ENCODE measurements around the gene USP2.
"Not testable (repeated sequence)": the region's sequence is repeated elsewhere in the genome, so short reads cannot be mapped to it uniquely, and the experiment has no call there.

USP2 gene

DNA sequence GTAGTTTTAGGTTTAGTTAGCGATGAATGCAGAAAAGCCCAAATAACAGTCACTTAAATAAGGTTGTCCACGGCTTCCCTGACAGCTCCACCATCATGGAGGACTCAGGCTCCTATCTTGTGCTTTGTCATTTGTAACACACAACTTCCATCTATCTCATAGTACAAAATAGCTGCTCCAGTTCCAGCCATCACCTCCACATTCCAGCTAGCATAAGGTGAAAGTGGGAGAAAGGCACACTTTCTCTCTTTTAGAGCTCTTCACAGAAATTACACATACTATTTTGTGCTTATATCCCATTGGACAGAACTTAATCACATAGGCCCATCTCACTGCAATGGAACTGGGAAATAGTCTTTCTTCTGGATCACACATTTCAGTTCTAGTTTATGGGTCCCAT, 32.8 kb upstream of the USP2 start:
- FAIRE-seq: no peak

DNA sequence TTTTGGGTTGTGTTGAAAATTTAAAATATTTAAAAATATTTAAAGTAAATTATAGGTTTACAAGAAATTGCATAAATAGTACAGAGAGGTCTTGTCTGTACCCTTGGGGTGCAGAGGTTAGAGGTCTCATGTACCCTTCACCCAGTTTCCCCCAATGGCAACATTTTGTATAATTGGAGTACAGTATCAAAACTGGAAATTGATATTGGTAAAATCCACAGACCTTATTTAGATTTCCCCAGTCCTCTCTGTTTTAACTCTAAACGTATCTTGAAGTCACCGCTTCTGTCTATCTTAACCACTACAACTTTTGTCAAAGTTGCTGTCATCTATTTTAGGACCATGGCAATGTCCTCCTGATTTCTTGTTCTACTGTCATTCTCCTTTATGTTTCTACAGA, 30.6 kb upstream of the USP2 start:
- no peak for FAIRE-seq

DNA sequence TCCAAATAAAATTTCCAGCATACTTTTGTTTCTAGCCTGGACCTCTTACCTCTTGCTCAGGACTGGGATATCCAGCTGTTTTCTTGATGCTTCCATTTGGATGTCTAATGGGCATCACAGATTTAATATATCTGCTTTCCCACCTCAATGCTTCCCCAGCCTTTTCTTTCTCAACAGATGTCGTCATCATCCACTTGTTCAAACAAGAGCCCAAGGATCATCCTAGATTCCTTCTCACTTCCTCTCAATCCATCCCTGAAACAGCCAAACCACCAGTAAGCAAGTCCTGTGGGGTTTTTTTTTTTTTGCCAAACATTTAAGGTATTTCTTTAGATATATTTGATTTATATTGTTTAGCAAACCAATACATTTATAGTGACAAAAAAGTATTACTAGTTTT, 29.0 kb upstream of the USP2 start:
- FAIRE-seq: no peak

DNA sequence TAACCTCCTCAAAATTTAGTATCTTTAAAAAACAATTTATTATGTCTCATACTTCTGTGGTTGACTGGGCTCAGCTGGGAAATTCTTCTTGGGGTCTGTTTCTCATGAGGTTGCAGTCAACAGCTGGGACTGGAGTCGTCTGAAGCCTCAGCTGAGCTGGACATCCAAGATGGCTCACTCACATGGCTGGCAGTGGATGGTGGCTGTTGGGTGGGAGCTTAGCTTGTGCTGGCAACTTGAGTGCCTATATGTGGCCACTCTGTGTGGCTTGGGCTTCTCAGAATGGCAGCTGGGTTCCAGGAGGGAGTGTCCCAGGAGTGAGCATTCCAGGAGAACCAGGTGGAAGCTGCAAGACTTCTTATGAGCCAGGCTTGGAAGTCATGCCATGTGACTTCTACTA, 28.2 kb upstream of the USP2 start:
- no peak for FAIRE-seq

DNA sequence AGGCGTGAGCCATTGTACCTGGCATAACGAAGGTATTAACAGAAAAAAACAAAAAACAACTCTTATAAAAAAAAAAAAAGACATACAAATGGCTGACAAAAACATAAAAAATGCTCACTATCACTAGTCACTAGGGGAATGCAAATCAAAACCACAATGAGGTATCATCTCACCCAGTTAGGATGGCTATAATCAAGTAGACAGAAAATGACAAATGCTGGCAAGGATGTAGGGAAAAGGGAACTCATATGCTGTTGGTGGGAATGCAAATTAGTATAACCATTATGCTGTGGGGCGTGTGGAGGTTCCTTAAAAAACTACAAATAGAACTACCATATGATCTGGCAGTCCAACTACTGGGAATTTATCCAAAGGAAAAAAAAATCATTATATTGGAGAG, 24.5 kb upstream of the USP2 start:
- FAIRE-seq: no peak

DNA sequence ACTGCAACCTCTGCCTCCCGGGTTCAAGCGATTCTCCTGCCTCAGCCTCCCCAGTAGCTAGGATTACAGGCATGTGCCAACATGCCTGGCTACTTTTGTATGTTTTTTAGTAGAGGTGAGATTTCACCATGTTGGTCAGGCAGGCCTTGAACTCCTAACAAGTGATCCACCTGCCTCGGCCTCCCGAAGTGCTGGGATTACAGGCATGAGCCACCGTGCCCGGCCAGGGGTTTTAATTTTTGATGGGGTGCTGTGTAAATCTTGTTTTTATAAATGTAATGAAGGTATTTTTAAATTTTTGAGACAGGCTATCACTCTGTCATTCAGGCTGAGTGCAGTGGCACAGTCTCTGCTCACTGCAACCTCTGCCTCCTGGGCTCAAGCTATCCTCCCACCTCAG, 24.0 kb upstream of the USP2 start:
- not testable (repeated sequence) for FAIRE-seq

DNA sequence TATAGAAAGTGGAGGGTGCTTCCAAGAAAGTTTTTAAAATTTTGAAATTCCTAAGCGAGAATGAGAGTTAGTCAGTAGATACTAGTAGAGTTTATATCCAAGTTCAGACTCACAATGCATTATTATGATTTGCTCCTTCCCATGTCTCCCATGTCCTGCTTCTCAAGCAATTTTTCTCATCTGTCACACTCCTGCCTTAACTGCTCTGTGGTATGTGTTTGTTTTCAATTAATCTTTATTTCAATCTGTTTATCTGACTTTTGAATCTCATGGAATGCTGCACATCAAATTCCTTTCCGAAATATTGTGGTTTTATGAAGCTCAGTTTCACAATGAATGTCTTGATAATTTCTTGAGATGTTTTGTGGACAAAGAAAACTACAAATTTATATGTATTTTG, 23.4 kb upstream of the USP2 start:
- FAIRE-seq: no peak

DNA sequence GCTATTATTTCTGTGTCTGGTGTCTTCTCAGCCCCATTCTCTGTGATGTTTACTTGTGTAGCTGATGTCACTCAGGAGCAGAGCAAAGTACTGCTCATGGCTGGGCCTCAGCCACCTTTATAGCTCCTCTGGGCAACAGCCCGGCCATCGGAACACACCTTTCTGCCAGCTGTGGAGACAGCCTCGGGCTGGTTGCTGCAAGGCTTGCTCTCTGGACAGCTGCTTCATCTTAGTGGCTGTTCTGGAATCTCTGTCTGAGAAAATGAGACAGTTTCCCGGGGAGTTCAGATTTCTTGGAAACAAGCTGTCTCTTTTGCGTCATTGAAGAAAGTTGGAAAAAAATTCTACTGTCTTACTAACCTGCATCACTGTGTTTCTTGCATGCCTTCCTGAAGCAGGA, 21.5 kb upstream of the USP2 start:
- no peak for FAIRE-seq

DNA sequence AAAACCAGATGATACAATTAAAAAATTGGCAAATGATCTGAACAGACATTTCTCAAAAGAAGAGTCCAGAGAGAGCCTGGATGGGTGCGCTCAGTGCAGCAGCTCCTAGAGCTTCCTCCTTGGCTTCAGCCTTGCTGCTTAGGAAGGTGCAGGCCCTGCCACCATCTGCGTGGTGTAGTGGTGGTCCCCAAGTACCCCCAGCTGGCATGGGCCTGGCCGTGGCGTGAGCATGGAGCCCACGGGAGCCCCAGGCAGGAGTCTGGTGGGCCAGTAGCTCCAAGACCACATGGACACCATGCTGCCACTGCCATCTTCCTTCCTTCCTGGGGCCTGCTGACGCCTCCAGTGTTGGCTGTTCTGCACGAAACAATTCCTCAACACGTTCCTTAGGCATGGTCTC, 21.0 kb upstream of the USP2 start:
- no peak for FAIRE-seq

DNA sequence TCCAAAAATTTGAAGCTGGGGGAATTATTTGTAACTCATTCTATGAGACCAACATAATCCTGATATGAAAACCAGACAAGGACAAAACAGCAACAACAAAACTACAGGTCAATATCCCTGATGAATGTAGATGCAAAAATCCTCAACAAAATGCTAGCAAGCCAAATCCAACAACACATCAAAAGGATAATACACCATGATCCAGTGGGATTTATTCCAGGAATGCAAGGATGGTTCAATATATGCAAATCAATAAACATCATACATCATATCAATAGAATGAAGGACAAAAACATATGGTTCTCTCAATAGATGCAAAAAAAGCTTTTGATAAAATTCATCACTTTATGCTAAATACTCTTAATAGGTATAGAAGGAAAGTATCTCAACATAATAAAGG, 19.4 kb upstream of the USP2 start:
- FAIRE-seq: no peak

DNA sequence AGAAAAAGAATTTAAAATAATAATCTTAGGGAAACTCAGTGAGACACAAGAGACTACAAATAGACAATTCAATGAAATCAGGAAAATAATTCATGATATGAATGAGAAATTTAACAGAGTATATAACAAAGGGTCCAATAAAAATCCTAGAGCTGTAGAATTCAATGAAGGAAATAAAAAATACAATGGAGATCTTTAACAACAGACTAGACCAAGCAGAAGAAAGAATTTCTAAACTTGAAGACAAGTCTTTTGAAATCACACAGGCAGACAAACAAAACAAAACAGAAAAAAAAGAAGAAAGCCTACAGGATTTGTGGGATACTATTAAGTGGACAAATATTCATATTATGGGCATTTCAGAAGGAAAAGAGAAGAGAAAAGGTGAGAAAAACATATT, 16.2 kb upstream of the USP2 start:
- FAIRE-seq: peak; percentile 24

DNA sequence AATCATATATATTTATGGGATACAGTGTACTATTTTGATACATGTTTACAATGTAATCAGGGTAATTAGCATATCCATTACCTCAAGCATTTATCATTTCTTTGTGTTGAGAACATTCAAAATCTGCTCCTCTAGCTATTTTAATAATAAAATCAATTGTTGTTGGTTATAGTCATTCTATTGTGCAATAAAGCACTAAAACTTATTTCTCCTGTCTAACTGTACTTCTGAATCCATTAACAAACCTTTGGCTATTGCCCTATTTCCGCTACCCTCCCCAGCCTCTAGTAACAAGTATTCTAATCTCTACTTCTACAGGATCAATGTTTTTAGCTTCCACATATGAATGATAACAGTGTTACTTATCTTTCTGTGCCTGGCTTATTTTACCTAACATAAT, 15.3 kb upstream of the USP2 start:
- FAIRE-seq: no peak

DNA sequence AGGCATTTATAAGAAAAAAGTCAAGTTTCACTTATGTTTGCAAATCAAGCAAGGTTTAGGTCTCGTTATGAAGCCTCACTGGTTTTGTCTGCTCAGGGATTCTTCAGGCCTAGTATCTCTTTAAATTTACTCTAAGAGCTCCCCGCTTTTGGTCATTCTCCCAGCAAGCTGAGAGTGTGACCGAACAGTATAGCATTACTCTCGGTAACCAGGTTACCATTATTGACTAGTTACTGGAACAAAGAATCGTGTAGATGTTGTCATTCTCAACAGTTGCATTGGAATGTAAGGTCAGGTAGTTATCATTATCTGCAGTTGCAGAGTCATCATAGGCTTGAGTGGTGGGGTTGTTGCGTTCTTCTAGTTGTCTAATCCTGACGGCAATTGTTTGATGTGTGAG, 9.8 kb upstream of the USP2 start:
- no peak for FAIRE-seq

DNA sequence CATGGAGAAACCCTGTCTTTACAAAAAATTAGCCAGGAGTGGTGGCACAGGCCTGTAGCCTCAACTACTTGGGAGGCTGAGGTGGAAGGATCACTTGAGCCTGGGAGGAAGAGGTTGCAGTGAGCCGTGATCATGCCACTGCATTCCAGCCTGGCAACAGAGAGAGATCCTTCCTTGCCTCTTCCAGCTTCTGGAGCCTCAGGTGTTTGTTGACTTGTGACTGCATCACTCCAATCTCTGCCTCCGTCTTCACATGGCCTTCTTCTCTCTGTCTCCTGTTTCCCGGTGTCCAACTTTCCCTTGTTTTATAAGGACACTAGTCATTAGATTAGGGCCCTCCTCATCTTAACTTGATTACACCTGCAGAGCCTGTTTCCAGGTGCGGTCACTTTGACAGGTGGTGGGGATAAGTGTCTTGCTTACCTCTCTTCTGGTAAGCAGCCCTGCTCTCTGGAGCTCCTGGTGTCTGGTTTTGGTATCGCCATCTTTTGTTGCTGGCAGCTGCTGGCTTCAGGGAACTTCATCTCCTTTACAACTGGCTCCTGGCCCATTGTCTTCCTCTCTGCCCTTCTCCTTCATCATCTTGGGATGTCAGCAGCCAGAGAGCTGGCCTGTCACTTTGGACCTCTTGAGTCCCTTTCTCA, 8.2 kb upstream of the USP2 start:
- no peak for FAIRE-seq

DNA sequence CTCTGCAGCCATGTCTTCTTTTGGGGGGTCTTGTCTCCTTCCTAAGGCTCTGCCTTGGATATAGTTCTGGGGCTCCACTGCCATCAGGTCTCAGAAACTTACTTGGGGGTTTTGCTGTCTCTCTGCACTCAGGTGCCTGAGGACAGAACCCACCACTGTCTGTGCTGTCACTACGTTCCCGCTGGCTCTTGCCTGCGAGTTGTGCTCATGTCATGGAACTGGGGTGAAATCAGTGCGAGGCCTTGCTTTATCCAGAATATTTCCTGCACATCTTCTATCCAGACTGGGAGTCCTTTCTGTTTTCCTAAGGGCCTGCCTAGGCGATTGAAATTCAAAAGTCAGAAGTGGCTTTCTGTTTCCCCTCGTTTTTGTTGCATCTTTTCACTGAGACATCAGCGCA, 6.6 kb upstream of the USP2 start:
- FAIRE-seq: no peak

DNA sequence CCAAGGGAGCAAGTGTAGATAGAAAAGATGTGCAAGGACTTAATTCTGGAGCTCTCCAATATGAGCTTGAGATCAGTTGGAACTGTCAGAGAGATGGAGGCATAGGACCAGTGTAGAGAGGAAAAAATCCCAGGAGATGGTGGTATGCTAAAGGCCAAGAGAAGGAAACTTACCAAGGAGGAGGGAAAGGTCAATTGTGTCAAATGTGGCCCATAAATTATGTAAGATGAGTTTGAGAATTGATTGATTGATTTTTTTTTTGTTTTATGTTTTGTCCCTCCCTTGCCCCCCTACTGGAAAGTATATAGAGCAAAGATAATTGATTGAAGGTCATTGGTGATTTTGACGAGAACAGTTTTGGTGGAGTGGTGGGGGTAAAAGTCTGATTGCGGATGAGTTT, 2.8 kb upstream of the USP2 start:
- FAIRE-seq: no peak

DNA sequence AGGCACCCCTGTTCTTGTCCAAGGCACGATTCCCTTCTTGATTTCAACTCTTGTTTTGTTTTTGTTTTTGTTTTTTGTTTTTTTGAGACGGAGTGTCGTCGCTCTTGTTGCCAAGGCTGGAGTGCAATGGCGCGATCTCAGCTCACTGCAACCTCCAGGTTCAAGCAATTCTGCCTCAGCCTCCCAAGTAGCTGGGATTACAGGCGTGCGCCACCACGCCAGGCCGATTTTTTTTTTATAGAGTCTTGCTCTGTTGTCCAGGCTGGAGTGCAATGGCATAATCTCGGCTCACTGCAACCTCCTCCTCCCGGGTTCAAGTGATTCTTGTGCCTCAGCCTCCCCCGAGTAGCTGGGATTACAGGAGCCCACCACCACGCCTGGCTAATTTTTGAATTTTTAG, 1.0 kb upstream of the USP2 start:
- FAIRE-seq: not testable (repeated sequence)

DNA sequence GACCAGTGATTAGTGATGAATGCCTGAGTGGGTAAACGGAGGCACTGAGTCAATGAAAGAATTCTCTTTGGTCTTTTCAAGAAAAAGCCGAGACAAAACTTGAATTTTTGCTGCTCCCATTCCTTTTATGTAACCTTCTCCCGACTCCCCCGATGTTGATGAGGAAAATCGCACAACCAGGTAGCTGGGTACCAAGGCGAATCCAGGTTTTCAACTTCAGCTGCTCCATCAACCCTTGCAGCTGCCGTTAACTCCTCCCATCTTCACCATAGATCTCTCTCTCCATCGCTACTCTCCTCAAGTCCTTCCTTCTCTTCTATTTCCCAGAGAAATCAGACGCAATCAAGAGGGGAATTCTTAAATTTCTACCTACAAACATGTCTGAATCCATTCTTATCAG, 611 bp upstream of the USP2 start:
- no peak for FAIRE-seq

DNA sequence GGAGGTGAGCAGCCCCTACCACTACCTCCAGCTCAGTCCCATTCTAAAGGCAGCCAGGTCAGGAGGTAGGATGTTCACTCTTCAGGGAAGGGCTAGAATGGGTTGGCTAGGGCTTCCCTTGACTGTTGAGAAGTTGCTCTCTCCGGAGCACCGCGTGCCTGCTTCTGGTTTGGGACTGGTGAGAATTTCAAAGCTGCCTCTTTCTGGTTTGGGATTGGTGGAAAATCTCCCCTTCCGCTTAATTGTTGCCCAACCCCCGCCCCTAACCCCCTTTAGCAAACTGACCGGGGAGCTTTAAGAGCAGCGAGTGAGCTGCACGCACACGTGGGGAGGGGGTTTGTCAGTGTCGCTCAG, 686 bp downstream of the USP2 start:
- FAIRE-seq: no peak

DNA sequence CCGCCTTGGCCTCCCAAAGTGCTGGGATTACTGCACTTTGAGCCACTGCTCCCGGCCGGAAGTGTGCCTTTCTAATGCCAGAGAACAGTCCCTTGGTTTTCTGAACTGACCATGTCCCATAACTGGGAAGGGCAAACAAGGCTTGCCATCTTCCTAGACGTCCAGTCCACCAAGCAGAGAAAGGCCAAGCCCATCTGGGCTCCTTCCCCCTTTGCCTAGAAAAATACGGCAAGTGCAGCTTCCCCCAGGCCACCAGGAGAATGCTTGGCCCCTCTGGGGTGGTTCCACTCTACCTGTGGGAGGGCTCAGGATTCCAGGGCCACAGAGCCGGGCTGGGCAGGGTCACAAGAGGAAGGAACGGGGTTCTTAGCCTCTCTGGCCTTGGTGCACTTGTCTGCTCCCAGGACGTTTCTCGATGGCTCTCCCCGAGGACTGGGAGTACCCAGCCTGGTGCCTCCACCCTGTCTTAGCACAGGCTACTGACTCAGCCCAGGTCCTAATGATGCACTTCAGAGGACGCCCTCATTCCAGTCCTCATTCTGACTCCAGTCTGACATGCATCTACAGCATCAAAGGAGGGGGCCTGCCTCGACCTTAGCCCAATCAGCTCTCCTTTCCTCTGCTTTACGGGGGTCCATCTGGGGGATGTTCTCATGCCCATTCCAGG, 1.2 kb downstream of the USP2 start:
- FAIRE-seq: no peak

DNA sequence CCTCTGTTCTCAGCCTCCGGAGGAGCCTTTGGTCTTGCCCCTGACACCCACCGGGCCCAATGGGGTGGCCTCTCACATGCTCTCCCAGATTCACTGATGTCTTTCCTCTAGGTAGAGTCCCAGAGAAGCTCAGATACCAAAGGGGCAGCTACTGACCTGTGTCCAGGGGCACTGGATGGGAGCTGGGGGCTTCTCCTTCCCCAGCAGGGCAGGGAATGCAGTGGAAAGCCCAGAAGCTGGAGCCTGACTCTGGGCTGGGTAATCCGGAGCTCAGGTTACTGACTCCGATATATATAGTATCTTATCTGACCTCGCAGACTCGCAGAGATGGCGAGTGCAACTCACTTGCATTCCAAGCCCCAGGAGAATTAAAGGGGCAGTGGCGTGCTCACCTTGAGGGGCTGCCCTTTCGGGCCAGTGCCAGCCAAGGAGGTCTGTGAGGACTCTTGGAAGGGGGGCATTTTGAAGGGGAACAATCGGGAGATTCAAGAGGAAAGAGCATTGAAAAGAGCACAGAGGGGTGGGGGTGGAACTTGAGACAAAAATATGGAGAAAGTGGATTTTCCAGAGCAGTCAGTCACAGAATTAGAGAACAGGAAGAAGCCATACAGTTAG, 2.5 kb downstream of the USP2 start:
- FAIRE-seq: no peak

DNA sequence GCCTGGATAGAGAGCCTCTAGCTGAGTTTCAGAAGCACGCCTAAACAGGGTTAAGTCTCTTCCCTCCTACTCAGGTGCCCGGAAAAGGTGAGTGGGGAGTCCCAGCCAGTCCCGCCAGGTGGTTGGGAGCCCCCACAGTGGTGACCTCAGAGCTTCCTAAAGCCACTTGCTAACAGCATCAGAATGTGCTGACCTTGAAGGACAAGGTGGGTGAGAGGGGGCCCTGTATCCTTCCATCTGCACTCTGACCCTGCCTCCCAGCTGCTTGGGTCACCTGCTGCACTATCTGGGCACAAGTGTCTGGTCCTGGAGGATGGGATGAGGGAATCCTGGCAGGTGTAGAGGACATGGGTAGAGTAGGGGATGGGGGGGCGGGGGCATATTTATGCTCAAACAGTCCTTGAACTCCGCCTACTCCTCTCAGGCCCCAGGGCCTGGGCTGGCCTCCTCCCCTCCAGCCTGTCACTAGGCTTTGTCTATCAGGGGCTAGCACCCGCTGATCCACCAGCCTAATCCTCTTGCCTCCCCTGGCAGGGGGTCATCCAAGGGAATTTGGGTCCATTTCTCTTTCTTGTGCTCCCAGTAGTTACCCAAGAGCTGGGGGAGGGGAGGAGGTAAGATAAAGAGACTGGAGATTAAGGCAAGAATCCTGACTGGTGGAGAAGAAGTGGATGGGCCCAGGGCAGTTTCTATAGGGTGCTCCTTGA, 3.4 kb downstream of the USP2 start:
- no peak for FAIRE-seq

DNA sequence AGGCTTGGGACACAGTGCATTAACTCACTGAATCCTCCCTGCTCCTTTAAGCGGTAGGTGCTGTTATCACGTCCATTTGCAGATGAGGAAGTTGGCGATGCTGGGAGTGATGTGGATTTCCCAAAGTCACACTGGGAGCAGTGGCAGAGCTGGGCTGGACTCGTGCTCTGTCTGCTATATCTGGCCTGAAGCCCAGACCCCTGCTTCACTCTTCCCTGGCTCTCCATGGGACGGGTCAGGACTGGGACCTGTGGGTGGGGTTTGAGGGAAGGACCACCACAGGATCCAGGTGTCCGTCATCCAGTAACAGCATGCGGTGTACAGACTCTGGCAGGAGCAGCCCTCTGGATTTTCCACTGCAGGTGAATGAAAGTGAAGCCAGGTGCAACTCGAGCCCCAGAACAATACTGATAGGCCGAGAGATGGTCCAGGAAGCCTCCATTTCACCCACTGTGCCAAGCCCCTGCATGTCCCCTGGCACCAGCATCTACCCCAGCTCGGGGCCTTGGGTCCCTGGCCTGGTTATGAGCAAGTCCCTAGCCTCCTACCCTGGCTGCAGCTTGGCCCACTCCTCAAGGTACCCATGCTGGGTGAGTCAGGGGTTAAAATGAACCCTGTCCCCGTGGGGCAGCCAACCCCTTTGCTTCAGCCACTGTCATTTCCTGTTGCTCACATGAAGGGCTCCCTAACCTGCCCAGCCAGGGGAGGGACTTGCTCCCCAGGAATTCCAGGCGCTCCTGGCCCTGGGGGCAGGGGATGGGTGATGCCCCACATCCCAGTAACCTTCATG, 4.2 kb downstream of the USP2 start:
- FAIRE-seq: no peak
